Erythroblast (primary cell): ENCODE measurements around the gene SNAP29.

Experiments
- GATA1 ChIP-seq: IDR thresholded peaks from 2 replicates; pipeline ENCODE4 v1.6.1; 2011; ENCODE audit warnings: low read depth, mild to moderate bottlenecking, control low read depth, low read length, moderate library complexity
- POLR2A ChIP-seq: IDR thresholded peaks from 2 replicates; pipeline ENCODE4 v1.6.1; 2011; ENCODE audit warnings: mild to moderate bottlenecking, low read length

DNA sequence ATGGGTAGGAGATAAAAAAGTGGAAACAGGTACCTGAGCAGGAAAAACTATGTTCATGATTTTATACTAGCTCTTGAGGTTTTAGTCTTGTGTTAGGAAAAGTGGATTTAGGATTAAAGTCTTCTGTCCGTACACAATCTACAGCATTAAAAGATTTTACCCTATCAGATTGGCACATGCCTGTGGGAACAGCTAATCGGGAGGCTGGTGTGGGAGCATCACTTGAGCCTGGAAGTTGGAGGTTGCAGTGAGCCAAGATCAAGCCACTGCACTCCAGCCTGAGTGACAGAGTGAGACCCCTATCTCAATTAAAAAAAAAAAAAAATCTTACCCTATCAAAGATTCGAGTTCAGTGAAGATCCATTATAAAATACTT, 46.2 kb downstream of the SNAP29 start:
- TF ChIP-seq GATA1 (no peak), POLR2A (no peak)
